Sciatic nerve (tissue), 2 donors: ENCODE results near the gene GLT1D1. TPM values are rescaled to one million over a fixed set of nuclear protein-coding genes. Genes with fewer than 3 reads are reported as not detected.
A peak's percentile ranks its signal among the peaks of the same experiment; 100 is the strongest.
"Not testable (repeated sequence)": the region's sequence is repeated elsewhere in the genome, so short reads cannot be mapped to it uniquely, and the experiment has no call there.

ENCODE experiments used
- ATAC-seq: fragments of 200-7000 bp; cut with Tn5 transposase; one replicate; pipeline ENCODE4 v1.9.1; 2020; ENCODE audit warnings: mild to moderate bottlenecking, moderate library complexity
- DNase-seq: peaks from one replicate; pipeline ENCODE4 v3.0.0-alpha.2; 2020; ENCODE audit warnings: low spot score
- intact Hi-C: fragments of 100-400 bp; cut with DNase I; formaldehyde crosslinking; loops from one replicate; pipeline ENCODE4 v1.14.2; 2022
- total RNA-seq: library from RNA; stranded (reverse); fragmentation: NEBNext Ultra II Directional; extraction: Animal tissue kit (Norgen Biotek cat#: 25700); gene quantifications from one replicate; pipeline ENCODE4 v1.2.1, GENCODE V29; 2021
- donor health status: DM: no; HTN: no; CAD: no.
- donor health status: DM: no; HTN: no; CAD: no.

GLT1D1 gene
- 2.0 TPM for total RNA-seq

DNA sequence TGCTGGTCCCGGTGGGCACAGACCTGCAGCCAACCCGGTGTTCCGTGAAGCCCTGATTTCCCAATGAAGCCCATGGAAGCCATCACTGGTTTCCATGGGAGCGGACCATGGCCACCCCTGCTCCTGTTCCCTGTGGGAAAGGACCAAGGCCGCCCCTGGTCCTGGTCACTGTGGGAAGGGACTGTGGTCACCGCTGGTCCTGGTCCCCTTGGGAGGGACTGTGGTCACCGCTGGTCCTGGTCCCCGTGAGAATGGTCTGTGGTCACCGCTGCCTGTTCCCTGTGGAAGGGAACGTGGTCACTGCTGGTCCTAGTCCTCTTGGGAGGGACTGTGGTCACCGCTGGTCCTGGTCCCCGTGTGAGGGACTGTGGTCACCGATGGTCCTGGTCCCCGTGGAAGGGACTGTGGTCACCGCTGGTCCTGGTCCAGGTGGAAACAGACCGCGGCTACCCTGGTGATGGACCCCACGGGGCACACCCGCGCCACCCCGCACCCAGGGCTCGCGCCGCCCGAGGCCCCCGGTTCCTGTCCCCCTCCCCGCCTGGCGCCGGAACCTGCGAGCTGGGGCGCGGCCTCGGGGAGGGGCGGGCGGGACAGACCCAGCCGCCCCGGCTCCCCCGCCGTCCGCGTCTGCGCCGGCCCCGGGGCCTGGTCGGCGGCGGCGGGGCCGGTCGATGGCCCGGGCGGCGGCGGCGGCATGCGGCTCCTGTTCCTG lies at the start of gene GLT1D1:
Gene GLT1D1, plus strand, starts transcription at position 594 of the 715 bp plus-strand sequence. Its CDS starts 104 bp downstream, at position 698.
- intact Hi-C loops, result no loop called here
- ATAC-seq (no peak), DNase-seq (peak; percentile 50)

DNA sequence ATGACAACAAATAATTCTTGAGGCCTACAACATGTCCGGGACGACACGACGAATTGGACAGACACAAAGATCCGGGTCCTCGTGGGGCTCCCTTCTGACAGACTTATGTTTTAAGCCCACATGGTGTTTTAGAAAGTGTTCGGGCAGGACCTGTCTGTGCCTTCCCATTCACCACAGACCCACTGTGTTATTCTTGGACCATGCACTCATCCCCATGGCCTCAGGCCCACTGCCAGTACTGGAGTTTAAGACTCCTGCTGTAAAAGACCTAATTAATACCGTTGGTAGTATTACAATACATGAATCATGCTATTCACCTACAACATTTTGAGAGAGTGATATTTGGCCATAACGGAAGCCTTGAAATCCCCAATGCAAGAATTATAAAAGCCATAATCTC lies 49.5 kb upstream of the GLT1D1 start:
- ATAC-seq, result no peak

DNA sequence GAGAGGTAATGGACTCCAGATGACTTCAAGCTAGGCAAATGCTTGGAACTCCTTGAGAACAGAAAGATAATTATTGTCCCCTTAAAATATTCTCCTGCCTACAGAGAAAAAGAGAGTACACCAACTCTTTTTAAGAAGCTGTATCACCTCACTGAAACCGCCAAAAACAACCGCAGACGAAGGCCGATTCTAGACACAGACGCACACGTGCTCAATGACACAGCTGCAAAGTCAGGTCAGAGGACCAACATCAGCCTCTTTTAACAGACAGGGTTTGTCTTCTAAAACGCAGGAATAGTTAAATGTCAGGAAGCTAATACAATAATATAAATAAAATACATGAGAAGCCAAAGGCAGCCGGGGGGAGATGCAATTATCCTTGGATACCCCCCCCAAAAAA lies 48.5 kb upstream of the GLT1D1 start:
- intact Hi-C loops, result no loop called here
- no peak for DNase-seq
- no peak for ATAC-seq

More for the DNA sequence above, 49.5 kb upstream of the GLT1D1 start:
- intact Hi-C loops, result no loop called here
- no peak for DNase-seq

DNA sequence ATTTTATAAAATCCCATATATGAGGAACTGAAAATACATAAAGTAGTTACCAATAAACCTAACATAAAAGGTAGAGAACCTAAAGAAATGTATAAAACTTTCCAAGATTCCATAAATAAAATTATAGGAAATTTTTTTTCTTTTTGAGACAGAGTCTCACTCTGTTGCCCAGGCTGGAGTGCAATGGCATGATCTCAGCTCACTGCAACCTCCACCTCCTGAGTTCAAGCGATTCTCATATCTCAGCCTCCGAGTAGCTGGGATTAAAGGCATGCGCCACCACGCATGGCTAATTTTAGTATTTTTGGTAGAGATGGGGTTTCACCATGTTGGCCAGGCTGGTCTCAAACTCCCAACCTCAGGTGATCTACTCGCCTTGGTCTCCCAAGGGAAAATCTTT lies 47.9 kb upstream of the GLT1D1 start:
- ATAC-seq, intact Hi-C loops, DNase-seq: not testable (repeated sequence)

DNA sequence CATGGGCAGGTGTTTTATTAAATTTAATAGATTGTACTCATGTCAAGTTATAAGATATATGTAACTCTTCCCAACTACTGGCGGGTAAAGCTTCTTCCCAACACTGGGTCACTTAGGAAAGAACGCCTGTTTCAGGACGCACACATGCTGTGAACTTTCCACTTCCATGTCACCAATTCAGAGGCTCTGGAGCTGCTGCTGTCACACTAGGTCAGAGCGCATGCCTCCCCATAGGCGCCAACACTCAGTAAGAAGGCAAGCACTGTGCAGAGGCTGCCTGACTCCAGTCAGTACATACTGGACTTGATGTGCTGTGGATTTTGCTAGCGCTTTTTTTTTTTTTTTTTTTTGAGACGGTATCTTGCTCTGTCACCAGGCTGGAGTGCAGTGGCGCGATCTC lies 46.7 kb upstream of the GLT1D1 start:
- ATAC-seq (no peak), DNase-seq (no peak)
- intact Hi-C loops, result no loop called here

DNA sequence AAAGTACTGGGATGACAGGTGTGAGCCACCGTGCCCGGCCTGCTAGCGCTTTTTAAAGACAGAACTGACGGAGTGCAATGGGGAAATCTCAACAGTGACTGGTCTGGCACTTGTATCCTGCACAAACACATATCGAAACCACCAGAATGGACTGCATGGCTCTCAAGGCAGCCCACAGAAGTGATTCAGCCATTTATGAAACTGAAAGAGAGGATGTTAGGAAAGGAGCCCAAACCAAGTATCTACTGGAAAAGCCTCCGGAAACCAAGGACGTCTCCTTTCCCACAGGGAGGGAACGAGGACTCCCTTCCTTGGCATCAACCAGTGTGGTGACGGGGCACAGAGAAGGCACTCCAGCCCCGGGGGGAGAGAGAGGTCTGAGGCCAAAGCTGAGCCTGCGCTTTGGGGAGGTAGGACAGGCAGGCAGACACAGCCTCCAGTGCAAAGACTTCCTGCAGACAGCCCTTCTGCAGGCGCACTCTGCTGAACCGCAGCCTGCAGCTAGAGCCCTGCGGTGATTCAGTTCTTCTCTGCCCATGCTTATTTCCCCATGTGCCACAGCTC lies 46.0 kb upstream of the GLT1D1 start:
- peak; percentile 78 for ATAC-seq

DNA sequence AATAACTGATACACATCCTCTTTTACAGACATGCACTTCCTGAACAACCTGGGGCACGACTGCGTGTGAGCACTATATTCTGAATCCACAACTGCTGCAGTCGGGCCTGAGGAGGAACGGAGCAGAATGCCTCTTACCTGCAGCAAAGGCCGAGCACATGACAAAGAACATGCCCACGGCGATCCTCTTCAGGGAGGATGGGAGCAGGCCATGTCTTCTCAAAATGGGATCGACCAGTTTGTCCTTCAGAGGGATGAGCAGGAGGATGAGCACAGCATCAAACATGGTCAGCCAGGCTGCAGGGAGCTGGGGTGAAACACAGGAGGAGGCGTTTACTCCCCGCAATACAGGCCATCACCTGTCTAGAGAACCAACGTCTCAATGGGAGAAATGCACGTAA lies 44.6 kb upstream of the GLT1D1 start:
- ATAC-seq (no peak), DNase-seq (no peak)
- intact Hi-C loops, result no loop called here

More for the DNA sequence above, 46.0 kb upstream of the GLT1D1 start:
- no peak for DNase-seq
- intact Hi-C loops, result no loop called here

DNA sequence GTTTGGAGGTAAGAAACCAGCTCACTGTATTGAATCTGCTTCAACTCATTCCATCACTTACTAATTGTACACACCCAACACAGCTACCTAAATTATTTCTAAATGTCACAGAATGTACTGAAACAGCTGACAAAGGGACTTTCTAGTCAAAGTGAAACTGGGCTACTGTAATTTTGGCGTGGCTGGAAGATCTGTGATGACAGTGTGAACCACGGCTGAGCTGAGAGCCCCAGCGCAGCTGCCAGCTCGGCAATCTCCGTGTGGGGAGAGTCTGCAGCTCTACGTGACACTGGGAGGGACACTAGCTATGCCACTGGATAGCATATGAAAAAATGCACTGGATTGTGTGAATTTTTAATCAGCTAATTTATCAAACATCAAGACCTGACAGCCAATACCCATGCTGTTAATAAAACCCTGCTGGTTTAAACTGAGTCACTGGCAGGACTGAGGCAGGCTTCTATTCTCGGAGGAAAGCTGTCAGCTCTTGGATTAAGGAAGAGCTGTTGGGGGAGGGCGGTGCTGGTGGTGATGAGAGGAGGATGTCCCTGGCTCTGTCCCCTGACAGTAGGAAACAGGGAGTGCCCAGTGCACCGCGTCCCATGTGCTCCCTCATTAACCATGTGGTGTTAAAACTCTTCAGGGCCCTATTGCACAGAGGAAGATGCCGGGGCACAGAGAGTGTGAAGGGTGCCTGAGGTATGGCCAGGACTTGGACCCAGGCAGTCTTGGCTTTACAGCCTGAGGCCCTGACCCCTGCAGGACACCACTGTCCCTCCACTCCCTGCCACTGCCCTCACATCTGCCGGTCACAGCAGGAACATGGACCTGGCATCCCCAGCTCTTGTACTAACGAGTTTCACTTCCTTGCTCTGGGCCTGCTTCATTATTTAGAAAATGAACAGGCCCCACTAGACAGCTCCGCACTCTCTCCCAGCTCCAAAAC lies 42.8 kb upstream of the GLT1D1 start:
- intact Hi-C loops, result no loop called here
- ATAC-seq (peak; percentile 60), DNase-seq (no peak)

DNA sequence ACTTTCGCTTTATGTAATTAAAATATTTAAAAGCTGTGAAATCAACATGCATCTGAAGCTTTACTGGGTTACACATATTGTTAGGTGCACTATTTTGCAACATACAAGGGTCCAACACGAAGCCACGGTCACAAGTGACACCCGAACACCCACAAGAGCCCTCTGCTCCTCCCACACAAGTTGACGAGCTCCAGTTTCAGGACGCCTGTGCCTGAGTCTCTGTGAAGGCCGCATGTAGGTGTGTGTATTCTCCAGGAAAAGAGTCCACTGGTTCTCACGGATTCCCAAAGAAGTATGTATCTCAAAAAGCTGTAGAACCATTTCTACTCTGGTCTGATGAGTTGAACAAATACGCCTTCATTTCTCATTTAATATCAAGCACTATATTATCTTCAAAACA lies 41.5 kb upstream of the GLT1D1 start:
- ATAC-seq (no peak), DNase-seq (no peak)
- intact Hi-C loops, result no loop called here

DNA sequence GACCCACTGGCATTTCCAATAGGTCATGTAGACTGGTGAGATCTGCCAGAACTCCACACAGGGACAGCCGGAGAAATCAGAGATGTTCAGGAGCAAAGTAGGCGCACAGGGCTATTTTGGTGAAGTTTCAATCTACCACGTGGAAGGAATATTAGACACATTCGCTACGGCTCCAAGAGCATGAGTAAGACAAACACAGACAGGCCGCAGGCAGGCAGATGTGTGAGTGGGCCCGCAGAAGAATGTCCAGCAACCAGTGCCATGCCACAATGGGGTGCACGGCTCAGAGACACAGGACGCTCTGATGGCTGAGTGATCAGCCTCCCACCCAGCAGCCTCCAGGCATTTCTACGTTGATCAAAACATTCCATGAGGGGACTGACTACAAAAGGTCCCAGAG lies 39.9 kb upstream of the GLT1D1 start:
- ATAC-seq, result no peak
- DNase-seq, result no peak
- intact Hi-C loops, result no loop called here

DNA sequence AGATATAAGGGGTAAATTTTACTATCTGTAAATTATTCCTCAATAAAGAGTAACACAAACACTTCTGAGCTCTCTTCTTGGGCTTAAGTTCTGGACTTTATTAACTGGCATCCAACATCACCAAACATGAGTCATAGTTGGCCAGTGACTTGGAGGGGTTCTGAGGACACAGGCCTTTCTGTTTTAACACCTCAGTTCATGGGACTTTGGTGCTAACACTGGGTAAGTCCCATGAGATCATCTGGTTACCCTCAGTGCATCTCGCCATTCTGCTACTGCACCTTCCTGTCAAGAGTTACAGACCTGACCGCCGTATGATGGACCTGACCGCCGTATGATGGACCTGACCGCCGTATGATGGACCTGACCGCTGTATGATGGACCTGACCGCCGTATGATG lies 39.4 kb upstream of the GLT1D1 start:
- no peak for DNase-seq
- intact Hi-C loops, result no loop called here
- ATAC-seq, result no peak

DNA sequence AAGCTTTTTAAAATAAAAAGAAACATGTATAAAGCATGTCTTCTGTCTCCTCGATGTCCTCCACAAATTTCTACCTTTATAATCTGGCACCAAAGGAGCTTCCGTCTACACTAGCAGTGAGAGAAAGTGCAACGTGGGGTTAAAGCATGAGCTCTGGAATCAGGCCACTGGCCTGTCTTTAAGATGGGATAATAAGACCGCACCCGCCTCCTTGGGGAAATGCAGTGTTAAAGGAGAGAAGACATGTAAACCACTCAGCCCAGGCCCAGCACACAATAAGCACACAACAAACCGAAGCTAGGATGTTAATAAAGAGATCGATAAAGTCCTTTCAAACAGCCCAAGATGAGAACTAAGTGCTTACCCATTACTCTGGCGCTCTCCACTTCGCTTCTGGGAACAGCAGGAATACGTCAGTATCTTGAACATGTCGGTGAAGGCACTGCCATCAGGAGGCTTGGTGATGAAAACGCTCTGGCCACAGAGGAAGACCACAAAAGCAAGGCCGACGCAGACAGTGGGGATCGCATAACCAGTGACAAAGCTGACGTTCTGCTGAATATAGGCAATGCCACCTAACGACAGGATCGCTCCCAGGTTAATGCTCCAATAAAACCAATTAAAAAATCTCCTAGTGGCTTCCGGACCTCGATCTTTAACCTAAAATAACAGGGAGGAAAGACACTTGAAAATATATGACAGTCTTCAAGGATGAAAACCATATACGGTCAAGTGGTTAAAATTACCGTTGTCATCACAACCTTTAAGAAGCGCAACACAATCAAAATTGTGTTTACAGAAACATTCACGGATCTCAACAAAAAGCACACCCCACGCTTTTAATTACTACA lies 38.6 kb upstream of the GLT1D1 start:
- intact Hi-C loops, result no loop called here
- ATAC-seq (no peak), DNase-seq (no peak)

DNA sequence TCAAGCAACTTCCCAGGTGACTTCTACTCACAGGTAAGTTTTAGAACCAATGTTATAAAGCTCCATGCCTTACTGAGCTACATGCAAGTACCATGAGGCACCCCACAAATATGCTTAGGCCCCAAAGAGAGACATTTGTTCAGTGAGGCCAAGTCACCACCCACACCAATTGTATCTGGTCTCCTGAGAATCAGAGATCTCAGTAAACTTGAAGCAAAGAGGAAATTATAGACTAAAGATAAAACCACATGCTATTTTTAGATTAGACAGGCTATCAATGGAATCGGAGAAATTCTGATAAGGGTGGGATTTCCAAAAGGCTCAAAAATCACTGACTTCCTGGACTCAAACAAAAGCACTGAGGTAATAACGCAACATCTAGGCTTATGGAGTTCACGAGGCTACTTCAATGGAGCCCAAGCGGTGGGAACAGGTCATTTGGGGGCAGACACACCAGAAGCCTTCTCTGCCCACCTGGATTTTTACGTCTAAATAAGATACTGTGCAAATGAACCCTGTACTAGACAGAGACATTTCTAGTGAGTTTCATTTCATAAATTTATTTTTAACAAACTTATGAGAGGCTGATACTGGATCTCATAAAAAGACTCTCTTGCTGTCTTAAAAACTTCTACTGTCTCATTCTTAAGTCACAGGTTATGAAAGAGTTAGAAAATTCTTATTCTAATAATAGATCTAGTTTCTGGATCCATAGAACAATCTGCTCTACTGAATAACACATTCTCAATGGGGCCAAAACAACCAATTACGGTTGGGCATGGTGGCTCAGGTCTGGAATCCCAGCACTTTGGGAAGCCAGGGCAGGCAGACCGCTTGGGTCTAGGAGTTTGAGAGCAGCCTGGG lies 37.3 kb upstream of the GLT1D1 start:
- ATAC-seq (no peak), DNase-seq (no peak)
- intact Hi-C loops, result no loop called here

DNA sequence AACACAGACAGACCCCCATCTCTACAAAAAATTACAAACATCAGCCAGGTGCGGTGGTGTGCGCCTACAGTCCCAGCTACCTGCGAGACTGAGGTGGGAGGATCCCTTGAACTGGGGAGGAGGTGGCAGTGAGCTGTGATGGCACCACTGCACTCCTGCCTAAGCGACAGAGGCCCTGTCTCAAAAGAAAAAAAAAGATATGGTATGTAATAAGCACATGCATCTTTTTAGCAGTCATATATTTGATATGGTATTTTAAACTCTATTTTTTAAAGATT lies 36.7 kb upstream of the GLT1D1 start:
- no peak for DNase-seq
- intact Hi-C loops, result no loop called here

DNA sequence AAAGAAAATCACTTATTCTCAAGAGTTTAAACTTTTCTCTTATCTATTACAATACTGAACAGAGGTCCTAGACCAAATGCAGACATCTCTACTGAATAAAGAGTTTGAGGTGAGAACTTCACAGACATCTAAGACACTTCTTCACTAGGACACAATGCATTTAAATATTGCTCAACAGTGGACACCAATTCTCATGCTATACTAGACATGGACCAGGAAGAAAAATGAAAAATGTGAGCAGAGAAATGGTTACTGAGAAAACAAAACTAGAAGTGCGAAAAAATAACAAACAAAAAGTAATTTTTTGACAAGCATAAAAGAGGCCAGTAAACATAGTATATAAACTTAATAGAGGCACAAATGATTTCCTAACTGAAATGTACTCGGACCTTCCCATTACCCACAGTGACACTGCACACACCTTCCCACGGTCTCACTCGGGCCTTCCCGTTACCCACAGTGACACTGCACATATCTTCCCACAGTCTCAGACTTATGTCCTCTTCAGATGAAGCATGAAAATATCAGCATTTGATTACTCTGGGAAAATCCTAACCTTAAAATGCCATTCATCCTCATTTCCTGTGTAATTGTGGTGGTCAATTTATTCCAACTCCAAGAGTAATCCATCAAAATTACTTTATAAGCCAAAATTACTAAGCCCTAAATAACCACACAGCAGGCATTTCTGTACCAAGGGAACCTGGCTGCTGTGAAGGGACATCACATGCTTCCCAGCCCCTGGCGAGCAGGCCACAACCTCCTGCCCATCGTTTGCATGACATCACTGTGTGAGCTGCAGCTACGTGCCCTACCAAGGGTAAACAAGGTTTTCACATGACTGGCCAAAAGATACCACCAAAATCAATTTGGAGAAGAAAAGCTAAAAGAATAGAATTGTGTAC lies 35.9 kb upstream of the GLT1D1 start:
- intact Hi-C loops, result no loop called here
- DNase-seq (no peak), ATAC-seq (no peak)

More for the DNA sequence above, 36.7 kb upstream of the GLT1D1 start:
- no peak for ATAC-seq

DNA sequence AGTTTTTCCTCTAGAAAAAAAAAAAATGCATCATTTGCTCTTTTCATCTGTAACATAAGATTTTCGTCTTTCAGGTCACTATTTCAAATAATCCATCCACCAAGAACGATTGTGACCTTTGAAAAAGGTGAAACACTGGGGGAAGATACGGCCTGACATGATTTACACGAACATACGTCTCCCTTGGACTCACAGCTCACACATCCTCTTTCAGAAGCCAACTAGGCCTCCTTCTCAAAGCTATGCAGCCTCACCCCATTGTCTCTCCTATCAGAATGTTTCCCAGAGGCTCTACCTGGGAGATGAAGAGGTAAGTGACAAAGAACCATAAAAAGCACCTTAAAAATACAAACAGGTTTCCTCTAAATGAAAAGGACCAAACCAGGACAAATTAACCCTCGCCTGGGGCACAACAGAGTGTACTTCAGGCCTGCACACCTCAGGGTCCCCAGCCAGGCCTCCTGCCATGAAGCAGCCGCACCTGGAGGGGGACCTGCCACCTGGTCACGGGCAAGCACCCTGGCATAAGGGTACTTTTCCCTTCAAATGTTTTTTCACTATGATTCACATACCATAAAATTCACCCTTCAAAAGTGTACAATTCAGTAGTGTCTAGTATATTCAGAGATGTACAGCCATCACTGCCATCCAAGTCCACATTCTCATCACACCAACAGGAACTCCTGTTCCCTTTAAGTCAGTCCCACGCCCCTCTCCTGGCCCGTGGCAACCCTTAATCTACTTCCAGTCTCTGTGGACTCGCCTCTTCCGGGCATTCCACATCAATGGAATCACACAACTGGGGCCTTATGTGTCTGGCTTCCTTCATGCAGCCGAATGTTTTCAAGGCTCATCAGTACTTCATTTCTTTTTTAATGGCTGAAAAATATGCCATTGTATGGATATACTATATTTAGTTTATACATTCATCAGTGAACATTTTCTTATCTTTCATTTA lies 34.9 kb upstream of the GLT1D1 start:
- intact Hi-C loops, result no loop called here
- no peak for ATAC-seq
- DNase-seq, result no peak
